Activated CD8-positive, alpha-beta memory T cell treated with anti-CD3 and anti-CD28 coated beads, Interleukin-2, amount 50 U/mL, for 24 hours (primary cell): ENCODE data around the gene GABRE.

Source experiments
- DNase-seq: peaks from one replicate; pipeline ENCODE4 v3.0.0-alpha.2; 2020; ENCODE audit errors: extremely low read depth

The GABRE gene

GRCh38 chrX:151974336-151975227, at the start of gene GABRE:
Gene GABRE, minus strand, starts transcription at chrX:151974676. Its CDS starts 51 bp downstream, at chrX:151974625.
- DNase-seq: no peak

- DNase-seq: no peak
Measured at GRCh38 chrX:152020888-152021287, 46.4 kb upstream of the GABRE start.

GRCh38 chrX:151999813-152000212, 25.3 kb upstream of the GABRE start:
- no peak for DNase-seq

GRCh38 chrX:151997539-151997938, 23.1 kb upstream of the GABRE start:
- no peak for DNase-seq

- DNase-seq: no peak
Measured at GRCh38 chrX:151996347-151996746, 21.9 kb upstream of the GABRE start.

- no peak for DNase-seq
Measured at GRCh38 chrX:151994476-151994875, 20.0 kb upstream of the GABRE start.

GRCh38 chrX:151988706-151989299, 14.3 kb upstream of the GABRE start:
- no peak for DNase-seq

- DNase-seq: no peak
Measured at GRCh38 chrX:151987108-151987507, 12.6 kb upstream of the GABRE start.

GRCh38 chrX:151985955-151986354, 11.5 kb upstream of the GABRE start:
- DNase-seq: no peak

GRCh38 chrX:151985531-151985930, 11.1 kb upstream of the GABRE start:
- DNase-seq: no peak

GRCh38 chrX:151984902-151985301, 10.4 kb upstream of the GABRE start:
- DNase-seq: no peak

GRCh38 chrX:151984328-151984727, 9.9 kb upstream of the GABRE start:
- DNase-seq: no peak

GRCh38 chrX:151983186-151983585, 8.7 kb upstream of the GABRE start:
- DNase-seq: no peak

- DNase-seq: no peak
Measured at GRCh38 chrX:151982222-151982621, 7.7 kb upstream of the GABRE start.

- no peak for DNase-seq
Measured at GRCh38 chrX:151981129-151981528, 6.7 kb upstream of the GABRE start.

GRCh38 chrX:151977923-151978322, 3.4 kb upstream of the GABRE start:
- DNase-seq: no peak

GRCh38 chrX:151977009-151977408, 2.5 kb upstream of the GABRE start:
- no peak for DNase-seq

- no peak for DNase-seq
Measured at GRCh38 chrX:151975736-151976275, 1.3 kb upstream of the GABRE start.

- DNase-seq: no peak
Measured at GRCh38 chrX:151975228-151975593, 735 bp upstream of the GABRE start.

GRCh38 chrX:151973851-151974335, 583 bp downstream of the GABRE start:
- DNase-seq: no peak

- no peak for DNase-seq
Measured at GRCh38 chrX:151973060-151973661, 1.3 kb downstream of the GABRE start.

GRCh38 chrX:151970661-151971060, 3.8 kb downstream of the GABRE start:
- DNase-seq: no peak
